NCI-H2081 treated with DMSO at 0.1 percent for 48 hours (cell line): Measurements from ENCODE around the gene SUPT5H.

Source experiments
- DNase-seq: peaks from one replicate; lab custom pipeline; 2025; lab: John Stamatoyannopoulos, UW

The SUPT5H gene

DNA sequence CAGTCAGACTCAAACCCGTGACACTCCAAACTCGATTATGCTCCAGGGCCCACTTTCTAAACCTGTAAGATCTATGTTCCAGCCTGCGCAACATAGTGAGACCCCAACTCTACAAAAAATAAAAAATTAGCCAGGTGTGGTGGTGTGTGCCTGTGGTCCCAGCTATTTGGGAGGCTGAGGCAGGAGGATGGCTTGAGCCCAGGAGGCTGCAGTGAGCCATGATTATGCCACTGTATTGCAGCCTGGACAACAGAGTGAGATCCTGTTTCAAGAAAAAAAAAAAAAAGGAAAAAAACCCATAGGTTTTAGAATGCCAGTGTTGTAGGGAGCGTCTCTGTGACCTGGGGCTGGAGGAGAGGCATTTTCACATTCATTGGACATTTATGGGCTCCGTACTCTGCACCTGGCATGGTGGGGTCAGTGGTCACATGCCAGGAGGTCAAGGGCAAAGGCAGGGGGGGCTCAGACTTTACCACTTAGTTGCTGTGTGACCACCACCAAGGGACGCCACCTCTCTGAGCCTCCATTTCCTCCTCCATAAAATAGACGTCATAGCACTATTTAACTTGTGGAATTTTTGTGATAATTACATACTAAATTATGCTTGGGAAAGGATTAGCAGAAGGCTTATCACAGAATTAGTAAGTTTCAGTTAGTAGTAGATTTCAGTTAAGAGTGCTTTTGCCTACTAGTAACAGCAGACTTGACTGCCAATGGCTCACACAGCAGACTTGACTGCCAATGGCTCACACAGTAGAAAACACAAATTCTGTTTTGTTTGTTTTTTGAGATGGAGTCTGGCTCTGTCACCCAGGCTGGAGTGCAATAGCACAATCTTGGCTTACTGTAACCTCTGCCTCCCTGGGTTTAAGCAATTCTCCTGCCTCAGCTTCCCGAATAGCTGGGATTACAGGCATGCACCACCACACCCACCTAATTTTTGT, 75.4 kb downstream of the SUPT5H start:
- DNase-seq, result no peak

DNA sequence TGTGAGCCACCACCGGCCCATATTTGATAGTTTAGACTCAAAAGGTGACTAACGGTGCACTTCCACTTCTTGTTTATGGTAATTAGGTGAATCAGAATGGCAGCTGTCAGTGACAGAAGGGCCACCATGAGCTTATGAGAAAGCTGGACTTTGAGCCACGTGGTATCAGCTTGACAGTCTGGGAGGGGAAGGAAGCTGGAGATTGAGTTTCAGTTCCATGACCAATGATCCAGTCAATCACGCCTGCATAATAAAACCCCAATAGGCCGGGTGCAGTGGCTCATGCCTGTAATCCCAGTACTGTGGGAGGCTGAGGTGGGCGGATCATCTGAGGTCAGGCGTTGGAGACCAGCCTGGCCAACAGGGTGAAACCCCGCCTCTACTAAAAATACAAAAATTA, 79.1 kb downstream of the SUPT5H start:
- no peak for DNase-seq

DNA sequence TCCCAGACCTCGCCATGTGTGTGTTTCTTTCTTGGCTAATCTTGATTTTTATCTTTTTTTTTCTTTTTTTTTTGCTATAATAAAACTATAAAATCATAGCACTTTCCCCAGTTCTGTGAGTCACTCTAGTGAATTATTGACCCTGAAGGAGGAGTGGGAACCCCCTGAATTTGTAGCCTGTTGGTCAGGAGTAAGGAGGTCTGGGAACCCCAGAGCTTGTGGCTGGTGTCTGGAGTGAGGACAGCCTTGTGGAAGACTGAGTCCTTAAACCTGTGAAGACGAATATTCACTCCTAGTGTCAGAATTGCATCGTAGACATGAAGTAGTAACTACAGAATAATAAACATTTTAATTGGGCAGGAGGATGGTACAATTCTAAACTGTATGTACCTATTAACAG, 79.8 kb downstream of the SUPT5H start:
- DNase-seq, result no peak
